ENCODE data around the gene SLC30A3. TPM values are rescaled to one million over a fixed set of nuclear protein-coding genes. Genes with fewer than 3 reads are reported as not detected.

Gene SLC30A3
- total RNA-seq, 2 donors from 2014 or later, result 4.4 to 8.5 TPM

GRCh38 chr2:27211241-27211942 is 51.5 kb downstream of the SLC30A3 start:
- H3K4me1 ChIP-seq (ENCODE audit: control insufficient read depth in 1 of 2, low read depth in 2 of 2), result peaks cover 9 to 17% of the 10 kb centered on the region in 2 donors
- TF ChIP-seq CTCF (IDR thresholded peaks at IDR 0.05), result no peak
- no peaks in the 10 kb centered on the region for H3K9me3 ChIP-seq
- peak overlapping the region; percentile 89 to 96 for H3K27ac ChIP-seq
- no peak for ATAC-seq (ENCODE audit: insufficient number of reproducible peaks, low FRiP score, low read depth)
- H3K4me3 ChIP-seq, result peak overlapping the region; percentile 87
- H3K27me3 ChIP-seq (replicated peaks; ENCODE audit: insufficient read depth), result no peaks in the 10 kb centered on the region
- no peak for DNase-seq (ENCODE audit: low spot score)
- peaks cover 11% of the 10 kb centered on the region for H3K36me3 ChIP-seq

GRCh38 chr2:27209621-27210401 is 53.0 kb downstream of the SLC30A3 start:
- Histone ChIP-seq H3K27me3 (replicated peaks; ENCODE audit: insufficient read depth) (no peaks in the 10 kb centered on the region), H3K9me3 (no peaks in the 10 kb centered on the region), H3K27ac (no peak overlapping the region), H3K4me1 (ENCODE audit: control insufficient read depth in 1 of 2, low read depth in 2 of 2) (peaks cover 9 to 16% of the 10 kb centered on the region in 2 donors), H3K36me3 (peaks cover 17% of the 10 kb centered on the region), H3K4me3 (no peak overlapping the region)
- no peak for DNase-seq (ENCODE audit: low spot score)
- TF ChIP-seq CTCF (IDR thresholded peaks at IDR 0.05), result no peak
- ATAC-seq (ENCODE audit: insufficient number of reproducible peaks, low FRiP score, low read depth), result no peak

- Histone ChIP-seq H3K27me3 (replicated peaks; ENCODE audit: insufficient read depth) (no peaks in the 10 kb centered on the region), H3K4me1 (ENCODE audit: control insufficient read depth in 1 of 2, low read depth in 2 of 2) (peaks cover 9 to 15% of the 10 kb centered on the region in 2 donors), H3K27ac (no peak overlapping the region), H3K9me3 (no peaks in the 10 kb centered on the region), H3K4me3 (no peak overlapping the region), H3K36me3 (peaks cover 25% of the 10 kb centered on the region)
- DNase-seq (ENCODE audit: low spot score) (no peak), ATAC-seq (ENCODE audit: insufficient number of reproducible peaks, low FRiP score, low read depth) (no peak)
- TF ChIP-seq CTCF (IDR thresholded peaks at IDR 0.05), result no peak
Observed at GRCh38 chr2:27208486-27209050, 54.3 kb downstream of the SLC30A3 start.

GRCh38 chr2:27206346-27206745 is 56.5 kb downstream of the SLC30A3 start:
- DNase-seq (ENCODE audit: low spot score), result no peak
- Histone ChIP-seq H3K27me3 (replicated peaks; ENCODE audit: insufficient read depth) (no peaks in the 10 kb centered on the region), H3K9me3 (no peaks in the 10 kb centered on the region), H3K36me3 (peaks cover 41% of the 10 kb centered on the region), H3K4me3 (no peak overlapping the region), H3K4me1 (ENCODE audit: control insufficient read depth in 1 of 2, low read depth in 2 of 2) (peaks cover 4 to 6% of the 10 kb centered on the region in 2 donors), H3K27ac (no peak overlapping the region)
- no peak for TF ChIP-seq CTCF (IDR thresholded peaks at IDR 0.05)
- ATAC-seq (ENCODE audit: insufficient number of reproducible peaks, low FRiP score, low read depth), result no peak

- TF ChIP-seq CTCF (IDR thresholded peaks at IDR 0.05), result no peak
- DNase-seq (ENCODE audit: low spot score), result no peak
- Histone ChIP-seq H3K27ac (no peak overlapping the region), H3K4me3 (no peak overlapping the region), H3K9me3 (no peaks in the 10 kb centered on the region), H3K27me3 (replicated peaks; ENCODE audit: insufficient read depth) (no peaks in the 10 kb centered on the region), H3K36me3 (peaks cover 41% of the 10 kb centered on the region), H3K4me1 (ENCODE audit: control insufficient read depth in 1 of 2, low read depth in 2 of 2) (no peaks in the 10 kb centered on the region)
- ATAC-seq (ENCODE audit: insufficient number of reproducible peaks, low FRiP score, low read depth), result no peak
Observed at GRCh38 chr2:27205206-27205605, 57.6 kb downstream of the SLC30A3 start.
